Measurements from ENCODE around the gene UBE2Q1.

UBE2Q1 gene

DNA sequence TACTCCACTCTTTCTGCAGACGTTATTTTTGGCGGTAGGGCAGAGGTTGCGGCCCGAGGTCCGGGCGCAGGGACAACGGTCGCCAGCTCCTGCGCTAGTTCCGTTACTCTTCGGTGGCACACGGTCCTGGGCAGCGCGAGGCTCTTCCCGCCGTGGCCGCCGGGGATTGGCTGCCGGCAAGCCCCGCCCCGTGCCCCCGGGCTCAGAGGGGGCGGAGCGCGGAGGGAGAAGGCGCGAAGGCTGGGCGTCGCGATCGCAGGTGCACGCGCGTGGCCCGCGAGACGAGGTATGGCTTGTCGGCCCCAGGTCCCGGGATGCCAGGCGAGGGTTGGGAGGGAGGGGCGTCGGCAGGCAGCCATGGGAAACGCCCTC is 55.7 kb downstream of the UBE2Q1 start:
- no peak for DNase-seq (ENCODE audit: low spot score)

GRCh38 chr1:154502066-154502743 is 56.3 kb downstream of the UBE2Q1 start, which contains the start of the genes SHE and TDRD10:
Gene SHE, minus strand, starts transcription at chr1:154502412. Its CDS starts 386 bp downstream, at chr1:154502026.
Gene TDRD10, plus strand, starts transcription at chr1:154502219. Its CDS starts 4,685 bp downstream, at chr1:154506904.
- no peak for DNase-seq (ENCODE audit: low spot score)

GRCh38 chr1:154501423-154502065 is 56.9 kb downstream of the UBE2Q1 start:
- DNase-seq (ENCODE audit: low spot score): no peak

DNA sequence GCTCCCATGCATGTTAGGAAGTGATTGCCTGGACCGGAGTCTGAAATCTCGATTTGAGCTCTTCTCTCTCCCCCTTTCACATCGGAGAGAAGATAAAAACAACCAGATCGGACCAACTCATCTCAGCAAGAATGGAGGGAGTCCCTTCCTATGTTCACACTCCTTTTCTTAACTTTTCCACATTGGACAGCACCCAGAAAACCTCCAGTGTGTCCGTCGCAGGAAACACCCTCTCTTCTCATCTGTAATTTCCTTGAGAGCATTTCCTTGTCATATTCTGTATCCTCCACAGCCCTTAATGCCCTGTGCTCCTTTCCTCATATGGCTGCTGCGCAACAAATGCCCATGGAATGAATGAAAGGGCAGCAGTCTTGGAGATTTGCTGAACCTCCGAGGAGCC is 57.9 kb downstream of the UBE2Q1 start:
- DNase-seq (ENCODE audit: low spot score): no peak

DNA sequence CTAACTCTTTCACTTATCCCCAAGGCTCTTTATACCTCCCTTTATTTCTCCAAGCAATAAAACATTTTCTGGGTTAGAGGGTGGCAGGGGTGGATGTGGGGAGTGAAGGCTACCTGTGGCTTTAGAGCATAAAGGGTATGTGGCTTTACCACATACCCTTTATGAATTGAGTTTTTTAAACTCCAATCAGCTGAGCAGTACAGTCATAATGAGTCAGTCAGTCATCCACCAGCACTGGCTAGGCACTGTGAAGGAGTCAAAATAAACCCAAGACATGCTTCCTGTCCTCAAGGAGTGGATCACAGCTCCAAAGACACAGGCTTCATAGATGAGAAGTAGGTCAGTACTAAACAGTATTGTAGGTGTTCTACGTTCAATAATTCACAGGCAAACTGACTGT is 59.0 kb downstream of the UBE2Q1 start:
- no peak for DNase-seq (ENCODE audit: low spot score)

Data from CD4-positive, alpha-beta T cell treated with Interleukin-2 at 100 ng/mL for 4 hours (primary cell).